Measurements from ENCODE around the gene FAXDC2. TPM values are rescaled to one million over a fixed set of nuclear protein-coding genes. Genes with fewer than 3 reads are reported as not detected.

The FAXDC2 gene
- total and polyA plus RNA-seq, 2 of the 13 experiments (the other 11 are each of a cell fraction or from before 2014, with no cell fraction given) = 4.7 to 58.8 TPM

- CTCF ChIA-PET (ENCODE audit: low intra/inter-chr PET ratio, low total read pairs) = no interaction called here
- WGBS (ENCODE audit: low lambda C conversion rate) = 95% methylated on average over 11 of the region's 11 CpGs
- ATAC-seq = no peak
- peaks cover 3% of the 10 kb centered on the region for H4K20me1 ChIP-seq (ENCODE audit: insufficient read depth, low read length)
- H3K9me3 ChIP-seq (ENCODE audit: low read length) = no peaks in the 10 kb centered on the region
- H3K4me1 ChIP-seq (ENCODE audit: insufficient read depth, low read length) = peaks cover 21% of the 10 kb centered on the region
- no peak overlapping the region for H3K27ac ChIP-seq (ENCODE audit: extremely low read length, insufficient read depth, low read length)
- no peak overlapping the region for H3K4me2 ChIP-seq (ENCODE audit: low read depth, low read length)
- in situ Hi-C loops (cut with HindIII; ENCODE audit: extremely low pct_ligation_motif_present, low pct_unique_long_range_greater_than_20kb) (no loop called here), intact Hi-C loops (cut with micrococcal nuclease; ENCODE audit: unreplicated experiment) (loop anchor here (5.0 kb wide), 1 partner anchor 42 kb away; the partner anchor contains the start of gene CNOT8)
- H3K9ac ChIP-seq (ENCODE audit: insufficient read depth, low read depth, low read length) = no peak overlapping the region
- no peak for DNase-seq (ENCODE audit: low spot score)
- no peak for TF ChIP-seq HES4 (CRISPR knock-in tag; IDR thresholded peaks at IDR 0.05; ENCODE audit: borderline replicate concordance)
- TF ChIP-seq, protein P1, sequence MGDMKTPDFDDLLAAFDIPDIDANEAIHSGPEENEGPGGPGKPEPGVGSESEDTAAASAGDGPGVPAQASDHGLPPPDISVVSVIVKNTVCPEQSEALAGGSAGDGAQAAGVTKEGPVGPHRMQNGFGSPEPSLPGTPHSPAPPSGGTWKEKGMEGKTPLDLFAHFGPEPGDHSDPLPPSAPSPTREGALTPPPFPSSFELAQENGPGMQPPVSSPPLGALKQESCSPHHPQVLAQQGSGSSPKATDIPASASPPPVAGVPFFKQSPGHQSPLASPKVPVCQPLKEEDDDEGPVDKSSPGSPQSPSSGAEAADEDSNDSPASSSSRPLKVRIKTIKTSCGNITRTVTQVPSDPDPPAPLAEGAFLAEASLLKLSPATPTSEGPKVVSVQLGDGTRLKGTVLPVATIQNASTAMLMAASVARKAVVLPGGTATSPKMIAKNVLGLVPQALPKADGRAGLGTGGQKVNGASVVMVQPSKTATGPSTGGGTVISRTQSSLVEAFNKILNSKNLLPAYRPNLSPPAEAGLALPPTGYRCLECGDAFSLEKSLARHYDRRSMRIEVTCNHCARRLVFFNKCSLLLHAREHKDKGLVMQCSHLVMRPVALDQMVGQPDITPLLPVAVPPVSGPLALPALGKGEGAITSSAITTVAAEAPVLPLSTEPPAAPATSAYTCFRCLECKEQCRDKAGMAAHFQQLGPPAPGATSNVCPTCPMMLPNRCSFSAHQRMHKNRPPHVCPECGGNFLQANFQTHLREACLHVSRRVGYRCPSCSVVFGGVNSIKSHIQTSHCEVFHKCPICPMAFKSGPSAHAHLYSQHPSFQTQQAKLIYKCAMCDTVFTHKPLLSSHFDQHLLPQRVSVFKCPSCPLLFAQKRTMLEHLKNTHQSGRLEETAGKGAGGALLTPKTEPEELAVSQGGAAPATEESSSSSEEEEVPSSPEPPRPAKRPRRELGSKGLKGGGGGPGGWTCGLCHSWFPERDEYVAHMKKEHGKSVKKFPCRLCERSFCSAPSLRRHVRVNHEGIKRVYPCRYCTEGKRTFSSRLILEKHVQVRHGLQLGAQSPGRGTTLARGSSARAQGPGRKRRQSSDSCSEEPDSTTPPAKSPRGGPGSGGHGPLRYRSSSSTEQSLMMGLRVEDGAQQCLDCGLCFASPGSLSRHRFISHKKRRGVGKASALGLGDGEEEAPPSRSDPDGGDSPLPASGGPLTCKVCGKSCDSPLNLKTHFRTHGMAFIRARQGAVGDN (CRISPR knock-in tag; IDR thresholded peaks at IDR 0.05) = peak; percentile 13; the same call in 1 of the 2 replicates
- FAIRE-seq = no peak
- TSS peak; percentile 22 for BruUV-seq (replicated peaks)
- POLR2A ChIA-PET = no interaction called here
- H3K36me3 ChIP-seq (replicated peaks in 1 of 2; ENCODE audit: control insufficient read depth in 1 of 2, insufficient read depth in 2 of 2, low read length in 2 of 2) = peaks cover 26 to 64% of the 10 kb centered on the region in 2 experiments
- H2AFZ ChIP-seq (ENCODE audit: low read length) = no peak overlapping the region
- no peaks in the 10 kb centered on the region for H3K79me2 ChIP-seq (ENCODE audit: insufficient read depth, low read length)
- H3K27me3 ChIP-seq (ENCODE audit: control insufficient read depth in 1 of 2, insufficient read depth in 2 of 2, low read length in 2 of 2) = no peaks in the 10 kb centered on the region
- no peak overlapping the region for H3K4me3 ChIP-seq (replicated peaks in 1 of 3; ENCODE audit: insufficient read depth in 1 of 3, low read depth in 2 of 3, low read length in 3 of 3)
Observed at GRCh38 chr5:154815025-154815424, 35.4 kb downstream of the FAXDC2 start.

- intact Hi-C loops (cut with micrococcal nuclease; ENCODE audit: unreplicated experiment) (no loop called here), in situ Hi-C loops (cut with HindIII; ENCODE audit: extremely low pct_ligation_motif_present, low pct_unique_long_range_greater_than_20kb) (loop anchor here (5.0 kb wide), 1 partner anchor 166 kb away; no protein-coding TSS in a partner anchor)
- Histone ChIP-seq H3K4me3 (replicated peaks in 1 of 3; ENCODE audit: insufficient read depth in 1 of 3, low read depth in 2 of 3, low read length in 3 of 3) (no peak overlapping the region), H3K9ac (ENCODE audit: insufficient read depth, low read depth, low read length) (no peak overlapping the region), H3K9me3 (ENCODE audit: low read length) (no peaks in the 10 kb centered on the region), H3K27me3 (ENCODE audit: control insufficient read depth in 1 of 2, insufficient read depth in 2 of 2, low read length in 2 of 2) (no peaks in the 10 kb centered on the region), H3K4me1 (ENCODE audit: insufficient read depth, low read length) (peaks cover 14% of the 10 kb centered on the region), H3K4me2 (ENCODE audit: low read depth, low read length) (no peak overlapping the region), H3K36me3 (replicated peaks in 1 of 2; ENCODE audit: control insufficient read depth in 1 of 2, insufficient read depth in 2 of 2, low read length in 2 of 2) (peaks cover 29 to 66% of the 10 kb centered on the region in 2 experiments), H3K79me2 (ENCODE audit: insufficient read depth, low read length) (no peaks in the 10 kb centered on the region), H3K27ac (ENCODE audit: extremely low read length, insufficient read depth, low read length) (no peak overlapping the region), H2AFZ (ENCODE audit: low read length) (no peak overlapping the region), H4K20me1 (ENCODE audit: insufficient read depth, low read length) (peaks cover 3% of the 10 kb centered on the region; the same call in 1 of the 2 replicates)
- BruUV-seq (replicated peaks) = no TSS peak
- ATAC-seq (no peak), FAIRE-seq (no peak), DNase-seq (ENCODE audit: low spot score) (no peak)
- over 99% methylated on average over 10 of the region's 10 CpGs for WGBS (ENCODE audit: low lambda C conversion rate)
- ChIA-PET POLR2A (no interaction called here), CTCF (ENCODE audit: low intra/inter-chr PET ratio, low total read pairs) (no interaction called here)
- TF ChIP-seq AGO2 (optimal IDR thresholded peaks at IDR 0.05; ENCODE audit: low read depth, low read length) = peak; percentile 52
- TF ChIP-seq, protein P2, sequence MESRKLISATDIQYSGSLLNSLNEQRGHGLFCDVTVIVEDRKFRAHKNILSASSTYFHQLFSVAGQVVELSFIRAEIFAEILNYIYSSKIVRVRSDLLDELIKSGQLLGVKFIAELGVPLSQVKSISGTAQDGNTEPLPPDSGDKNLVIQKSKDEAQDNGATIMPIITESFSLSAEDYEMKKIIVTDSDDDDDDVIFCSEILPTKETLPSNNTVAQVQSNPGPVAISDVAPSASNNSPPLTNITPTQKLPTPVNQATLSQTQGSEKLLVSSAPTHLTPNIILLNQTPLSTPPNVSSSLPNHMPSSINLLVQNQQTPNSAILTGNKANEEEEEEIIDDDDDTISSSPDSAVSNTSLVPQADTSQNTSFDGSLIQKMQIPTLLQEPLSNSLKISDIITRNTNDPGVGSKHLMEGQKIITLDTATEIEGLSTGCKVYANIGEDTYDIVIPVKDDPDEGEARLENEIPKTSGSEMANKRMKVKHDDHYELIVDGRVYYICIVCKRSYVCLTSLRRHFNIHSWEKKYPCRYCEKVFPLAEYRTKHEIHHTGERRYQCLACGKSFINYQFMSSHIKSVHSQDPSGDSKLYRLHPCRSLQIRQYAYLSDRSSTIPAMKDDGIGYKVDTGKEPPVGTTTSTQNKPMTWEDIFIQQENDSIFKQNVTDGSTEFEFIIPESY (CRISPR knock-in tag; IDR thresholded peaks at IDR 0.05) = peak; percentile 73
- TF ChIP-seq HDAC2 (CRISPR knock-in tag; IDR thresholded peaks at IDR 0.05) = no peak
Observed at GRCh38 chr5:154813736-154814135, 36.7 kb downstream of the FAXDC2 start.

Measured in HepG2 (cell line).